Endothelial cell of hepatic sinusoid (primary cell): ENCODE measurements around the gene TSPEAR.

Experiments used
- in situ Hi-C: cut with HindIII; loops from 2 replicates; pipeline ENCODE4 v1.10.0; 2017; ENCODE audit warnings: low sequenced_read_pairs

Gene TSPEAR

DNA sequence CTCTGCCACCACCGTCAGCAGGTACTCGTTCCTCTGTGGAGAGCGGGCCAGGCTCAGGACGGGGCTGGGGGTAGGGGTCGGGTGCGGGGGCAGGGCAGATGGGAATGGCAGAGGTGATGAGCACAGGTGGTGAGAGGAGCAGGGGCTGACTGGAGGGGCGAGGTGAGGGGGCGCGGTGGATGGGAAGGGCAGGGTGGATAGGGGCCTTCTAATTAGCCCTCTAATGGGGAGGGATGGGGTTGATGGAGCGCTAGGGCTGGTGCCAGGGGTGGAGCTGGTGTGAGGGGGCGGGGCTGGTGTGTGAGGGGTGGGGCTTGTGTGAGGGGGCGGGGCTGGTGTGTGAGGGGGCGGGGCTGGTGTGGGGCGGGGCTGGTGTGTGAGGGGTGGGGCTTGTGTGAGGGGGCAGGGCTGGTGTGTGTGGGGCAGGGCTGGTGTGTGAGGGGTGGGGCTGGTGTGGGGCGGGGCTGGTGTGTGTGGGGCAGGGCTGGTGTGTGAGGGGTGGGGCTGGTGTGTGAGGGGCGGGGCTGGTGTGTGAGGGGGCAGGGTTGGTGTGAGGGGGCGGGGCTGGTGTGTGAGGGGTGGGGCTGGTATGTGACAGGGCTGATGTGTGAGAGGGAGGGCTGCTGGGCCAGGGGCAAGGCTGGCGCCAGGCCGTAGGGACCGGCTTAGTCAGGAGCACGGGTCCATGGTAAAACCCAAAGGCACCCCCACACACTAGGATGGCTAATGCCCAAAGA is 177.3 kb downstream of the TSPEAR start:
- in situ Hi-C loops = no loop called here

- in situ Hi-C loops = no loop called here
Observed at GRCh38 chr21:44533121-44533890, 178.1 kb downstream of the TSPEAR start.

DNA sequence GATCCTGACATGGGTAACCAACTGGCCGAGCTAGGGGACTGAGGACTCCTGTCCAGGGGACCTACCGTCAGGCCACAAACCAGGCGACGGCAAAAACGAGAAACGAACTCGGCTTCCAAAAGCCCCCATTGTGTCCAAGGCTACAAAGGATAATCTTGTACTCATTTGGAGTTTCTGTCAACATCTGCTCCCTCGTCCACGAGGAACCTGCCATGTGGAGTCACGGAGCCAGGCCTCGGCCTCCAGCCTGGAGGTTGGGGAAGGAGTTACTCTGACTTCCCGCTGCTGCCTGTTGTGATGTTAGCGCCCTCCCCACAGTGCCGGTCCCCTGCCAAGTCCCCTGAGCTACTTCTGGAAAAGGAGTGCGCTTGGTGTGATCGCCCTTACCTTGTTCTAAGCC is 178.7 kb downstream of the TSPEAR start:
- in situ Hi-C loops = no loop called here

- in situ Hi-C loops = no loop called here
Observed at GRCh38 chr21:44531606-44532564, 179.5 kb downstream of the TSPEAR start.

DNA sequence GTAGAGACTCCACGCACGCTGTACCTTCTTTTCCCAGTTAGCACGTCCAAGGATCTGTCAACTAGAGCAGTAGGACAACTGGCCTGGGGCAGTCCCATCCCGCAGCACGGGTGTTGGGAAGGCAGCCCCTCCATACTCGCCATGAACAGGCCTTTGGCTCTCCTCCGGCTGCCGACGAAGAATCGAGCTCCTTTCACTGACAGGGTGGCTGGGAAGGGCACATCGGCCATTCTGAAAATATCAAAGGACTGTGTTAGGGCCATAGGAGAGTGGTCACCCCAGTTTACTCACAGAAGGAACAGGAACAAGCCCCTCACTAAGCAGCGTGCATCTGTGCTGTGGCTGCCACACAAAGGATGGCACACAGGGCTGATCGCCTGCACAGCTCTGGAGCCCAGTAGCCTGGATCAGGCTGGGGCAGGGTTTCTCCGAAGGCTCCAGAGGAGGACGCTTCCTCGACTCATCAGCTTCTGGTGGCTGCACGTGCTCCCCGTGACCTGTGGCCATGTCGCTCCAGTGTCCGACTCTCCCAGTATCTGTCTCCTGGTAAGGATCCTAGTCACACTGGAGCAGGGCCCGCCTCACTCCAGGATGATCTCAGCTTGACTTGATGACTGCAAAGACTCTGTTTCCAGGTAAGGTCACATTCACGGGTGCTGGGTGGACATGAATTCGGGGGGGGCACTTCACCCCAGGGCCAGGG is 180.3 kb downstream of the TSPEAR start:
- in situ Hi-C loops = no loop called here

DNA sequence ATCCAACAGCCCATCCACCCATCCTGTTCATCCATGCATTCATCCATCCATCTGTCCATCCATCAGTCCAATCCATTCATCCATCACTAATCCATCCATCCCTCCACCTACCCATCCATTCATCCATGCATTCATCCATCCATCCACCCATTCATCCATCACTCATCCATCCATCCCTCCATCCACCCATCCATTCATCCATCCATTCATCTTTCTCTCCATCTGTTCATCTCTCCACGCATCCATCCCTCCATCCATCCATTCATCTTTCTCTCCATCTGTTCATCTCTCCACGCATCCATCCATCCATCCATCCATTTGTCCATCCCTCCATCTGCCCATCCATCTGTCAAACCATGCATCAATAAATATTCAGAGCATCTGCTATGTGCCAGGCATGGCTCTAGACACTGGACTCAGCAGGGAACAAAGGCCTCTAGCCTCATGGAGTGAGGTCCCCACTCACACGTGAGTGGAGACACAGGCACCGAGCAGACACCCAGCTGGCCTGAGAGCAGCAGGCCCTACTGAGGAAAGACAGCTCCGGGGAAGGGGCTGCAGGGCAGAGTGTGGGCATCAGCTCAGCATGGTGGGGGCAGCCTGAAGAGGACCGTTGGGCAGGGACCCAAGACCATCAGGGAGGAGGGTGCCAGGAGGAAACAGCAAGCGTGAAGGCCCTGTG is 181.0 kb downstream of the TSPEAR start:
- in situ Hi-C loops = no loop called here

DNA sequence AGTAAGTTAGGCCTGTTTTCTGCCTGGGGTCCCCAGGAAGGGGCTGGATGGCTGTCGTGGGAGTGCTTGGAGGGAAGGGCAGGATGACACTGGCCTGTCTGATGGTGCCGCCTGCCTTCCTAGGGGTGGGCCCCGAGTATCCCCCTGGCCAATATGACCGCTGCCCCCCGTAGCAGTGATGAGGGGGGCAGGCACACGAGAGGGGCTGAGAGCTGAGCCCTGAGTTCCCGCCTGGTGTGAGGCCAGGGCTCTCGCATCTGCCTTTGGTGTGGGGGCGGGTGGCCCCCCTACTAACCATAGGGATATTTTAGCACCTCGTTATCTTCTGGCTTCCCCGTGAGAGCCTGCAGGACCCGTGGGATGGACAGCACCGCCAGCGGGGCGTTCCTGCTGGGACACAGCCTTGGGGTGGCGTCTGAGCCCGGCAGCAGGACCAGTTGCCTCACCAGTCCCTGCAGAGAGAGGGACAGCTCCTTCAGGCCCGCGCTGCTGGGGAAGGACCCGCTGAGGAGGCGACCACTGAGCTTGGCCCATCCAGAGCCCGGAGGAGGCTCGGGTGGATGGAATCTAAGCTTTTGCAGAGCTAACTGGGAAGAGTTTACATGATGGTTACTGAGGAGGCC is 181.8 kb downstream of the TSPEAR start:
- in situ Hi-C loops = no loop called here

DNA sequence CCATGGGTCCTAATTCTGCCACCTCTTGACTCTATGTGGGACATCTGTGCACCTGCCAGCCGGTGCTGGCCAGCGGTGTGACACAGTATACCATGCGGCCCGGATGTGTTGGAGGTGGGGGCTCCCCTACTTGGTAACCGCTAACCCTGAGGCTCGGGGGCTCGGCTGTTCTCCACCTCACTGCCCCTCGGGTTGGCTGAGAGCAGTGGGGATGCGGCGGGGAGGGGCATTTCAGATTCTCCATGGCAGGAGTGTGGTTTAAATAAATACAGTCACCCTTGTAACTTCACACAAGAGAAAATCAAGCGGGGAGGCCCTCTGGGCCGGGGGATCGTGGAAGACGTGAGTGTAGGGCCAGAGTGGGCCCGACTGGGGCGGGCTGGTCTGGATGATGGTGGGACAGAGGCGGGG is 182.4 kb downstream of the TSPEAR start:
- in situ Hi-C loops = no loop called here

GRCh38 chr21:44528634-44528995 is 182.8 kb downstream of the TSPEAR start:
- in situ Hi-C loops = no loop called here

GRCh38 chr21:44527983-44528633 is 183.3 kb downstream of the TSPEAR start:
- in situ Hi-C loops = no loop called here

GRCh38 chr21:44527156-44527982 is 184.0 kb downstream of the TSPEAR start:
- in situ Hi-C loops = no loop called here

- in situ Hi-C loops = no loop called here
Observed at GRCh38 chr21:44526096-44526997, 185.0 kb downstream of the TSPEAR start.

DNA sequence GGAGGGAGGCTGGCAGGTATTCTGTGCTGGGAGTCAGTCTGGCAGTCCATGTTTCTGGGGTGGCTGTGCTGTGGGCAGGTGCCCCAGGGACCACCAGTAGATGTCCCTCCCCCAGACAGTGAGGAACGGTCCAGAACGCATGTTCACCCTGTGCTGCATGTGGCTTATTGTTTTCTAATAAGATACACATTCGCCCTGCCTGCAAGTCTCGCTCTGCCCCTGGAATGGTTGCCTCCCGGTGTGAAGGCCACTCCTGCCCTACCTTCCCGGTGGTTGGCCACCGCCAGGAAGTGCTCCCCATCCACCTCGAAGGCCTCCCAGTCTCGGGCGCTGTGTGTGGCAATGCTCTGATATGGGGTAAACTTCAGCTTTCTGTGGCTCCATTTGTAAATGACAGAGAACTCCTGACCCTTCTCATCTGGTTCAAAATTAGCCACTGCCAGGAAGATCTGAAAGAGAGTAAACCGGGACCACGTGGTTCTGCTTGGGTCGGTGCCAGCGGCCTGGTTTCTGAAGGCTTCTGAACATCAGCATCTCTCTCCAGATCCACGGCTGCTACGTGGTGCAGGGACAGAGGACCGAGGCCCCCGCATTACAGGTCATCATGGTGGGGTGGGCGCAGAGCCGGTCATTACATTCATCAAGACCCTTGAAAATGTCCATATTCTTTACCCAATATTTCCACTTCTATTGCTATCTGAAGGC is 185.8 kb downstream of the TSPEAR start:
- in situ Hi-C loops = no loop called here

DNA sequence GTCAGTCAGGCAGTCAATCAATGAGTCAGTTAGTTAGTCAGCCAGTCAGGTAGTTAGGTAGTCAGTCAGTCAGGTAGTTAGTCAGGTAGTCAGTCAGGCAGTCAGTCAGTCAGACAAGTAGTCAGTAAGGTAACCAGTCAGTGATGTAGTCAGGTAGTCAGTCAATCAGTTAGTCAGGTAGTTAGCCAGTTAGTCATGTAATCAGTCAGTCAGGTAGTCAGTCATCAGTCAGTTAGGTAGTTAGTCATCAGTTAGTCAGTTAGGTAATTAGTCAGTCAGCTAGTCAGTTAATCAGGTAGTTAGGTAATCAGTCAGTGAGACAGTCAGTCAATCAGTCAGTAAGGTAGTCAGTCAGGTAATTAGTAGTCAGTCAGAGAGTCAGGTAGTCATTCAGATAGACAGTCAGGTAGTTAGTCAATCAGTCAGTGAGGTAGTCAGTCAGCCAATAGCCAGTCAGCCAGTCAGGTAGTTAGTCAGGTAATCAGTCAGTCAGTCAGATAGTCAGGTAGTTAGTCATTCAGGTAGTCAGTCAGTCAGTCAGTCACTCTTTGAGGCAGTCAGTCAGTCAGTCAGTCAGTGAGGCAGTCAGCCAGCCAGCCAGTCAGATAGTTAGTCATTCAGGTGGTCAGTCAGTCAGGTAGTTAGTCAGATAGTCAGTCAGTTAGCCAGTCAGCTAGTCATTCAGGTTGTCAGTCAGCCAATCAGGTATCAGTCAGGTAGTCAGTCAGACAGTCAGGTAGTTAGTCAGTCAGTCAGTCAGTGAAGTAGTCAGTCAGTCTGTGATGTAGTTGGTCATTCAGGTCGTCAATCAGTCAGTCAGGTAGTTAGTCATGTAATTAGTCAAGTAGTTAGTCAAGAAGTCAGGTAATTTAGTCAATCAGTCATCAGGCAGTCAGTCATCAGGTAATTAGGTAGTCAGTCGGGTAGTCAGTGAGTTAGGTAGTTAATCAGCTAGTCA is 186.7 kb downstream of the TSPEAR start:
- in situ Hi-C loops = no loop called here

DNA sequence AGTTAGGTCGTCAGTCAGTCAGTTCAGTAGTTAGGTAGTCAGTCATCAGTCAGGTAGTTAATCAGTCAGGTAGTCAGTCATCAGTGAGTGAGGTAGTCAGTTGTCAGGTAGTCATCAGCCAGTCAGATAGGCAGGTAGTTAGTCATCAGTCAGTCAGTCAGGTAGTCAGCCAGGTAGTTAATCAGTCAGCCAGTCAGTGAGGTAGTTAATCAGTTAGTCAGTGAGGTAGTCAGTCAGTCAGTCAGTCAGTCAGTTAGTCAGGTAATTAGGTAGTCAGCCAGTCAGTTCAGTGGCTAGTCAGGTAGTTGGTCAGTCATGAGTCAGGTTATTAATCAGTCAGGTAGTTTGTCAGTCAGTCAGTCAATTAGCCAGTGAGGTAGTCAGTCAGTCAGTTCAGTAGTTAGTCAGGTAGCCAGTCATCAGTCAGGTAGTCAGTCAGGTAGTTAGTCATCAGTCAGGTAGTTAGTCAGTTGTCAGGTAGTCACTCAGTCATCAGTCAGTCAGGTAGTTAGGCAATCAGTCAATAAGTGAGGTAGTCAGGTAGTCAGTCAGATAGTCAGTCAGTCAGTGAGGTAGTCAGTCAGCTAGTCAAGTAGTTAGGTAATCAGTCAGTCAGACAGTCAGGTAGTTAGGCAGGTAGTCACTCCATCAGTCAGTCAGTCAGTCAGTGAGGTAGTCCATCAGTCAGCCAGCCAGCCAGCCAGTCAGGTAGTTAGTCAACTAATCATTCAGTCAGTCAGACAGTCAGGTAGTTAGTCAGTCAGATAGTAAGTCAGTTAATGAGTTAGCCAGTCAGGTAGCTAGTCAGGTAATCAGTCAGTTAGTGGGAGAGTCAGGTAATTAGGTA is 187.6 kb downstream of the TSPEAR start:
- in situ Hi-C loops = no loop called here
